Osteocyte (in vitro differentiated cells): ENCODE data around the gene B3GALNT1. TPM values are rescaled to one million over a fixed set of nuclear protein-coding genes. Genes with fewer than 3 reads are reported as not detected.

Experiments
- DNase-seq: peaks from one replicate; pipeline ENCODE4 v3.0.0; 2021; ENCODE audit warnings: mixed read lengths; ENCODE audit not compliant: unreplicated experiment; ENCODE audit errors: extremely low spot score
- H3K27ac Mint-ChIP-seq: one replicate; pipeline ENCODE4 v1.8.0; 2021; ENCODE audit warnings: mild to moderate bottlenecking, mixed read lengths; ENCODE audit not compliant: unreplicated experiment
- H3K27me3 Mint-ChIP-seq: one replicate; pipeline ENCODE4 v1.8.0; 2021; ENCODE audit warnings: mixed read lengths; ENCODE audit not compliant: unreplicated experiment
- H3K36me3 Mint-ChIP-seq: one replicate; pipeline ENCODE4 v1.8.0; 2021; ENCODE audit warnings: mixed read lengths; ENCODE audit not compliant: unreplicated experiment
- H3K4me1 Mint-ChIP-seq: one replicate; pipeline ENCODE4 v1.8.0; 2021; ENCODE audit warnings: mixed read lengths; ENCODE audit not compliant: unreplicated experiment
- H3K4me3 Mint-ChIP-seq: one replicate; pipeline ENCODE4 v1.8.0; 2021; ENCODE audit warnings: mild to moderate bottlenecking, moderate library complexity, mixed read lengths; ENCODE audit not compliant: unreplicated experiment
- H3K9me3 Mint-ChIP-seq: one replicate; pipeline ENCODE4 v1.8.0; 2021; ENCODE audit warnings: mixed read lengths; ENCODE audit not compliant: unreplicated experiment
- total RNA-seq: library from RNA; stranded (reverse); gene quantifications from 2 replicates; pipeline ENCODE4 v1.2.1, GENCODE V29; 2021
- TF ChIP-seq, protein P1 (sequence below): fragments of 200-600 bp; sonication (generic); IDR thresholded peaks from 2 replicates; pipeline ENCODE4 v1.5.0; 2021; ENCODE audit warnings: antibody characterized with exemption, mild to moderate bottlenecking, moderate library complexity

The B3GALNT1 gene
- total RNA-seq, 1 donor from 2014 or later = 15.0 TPM

DNA sequence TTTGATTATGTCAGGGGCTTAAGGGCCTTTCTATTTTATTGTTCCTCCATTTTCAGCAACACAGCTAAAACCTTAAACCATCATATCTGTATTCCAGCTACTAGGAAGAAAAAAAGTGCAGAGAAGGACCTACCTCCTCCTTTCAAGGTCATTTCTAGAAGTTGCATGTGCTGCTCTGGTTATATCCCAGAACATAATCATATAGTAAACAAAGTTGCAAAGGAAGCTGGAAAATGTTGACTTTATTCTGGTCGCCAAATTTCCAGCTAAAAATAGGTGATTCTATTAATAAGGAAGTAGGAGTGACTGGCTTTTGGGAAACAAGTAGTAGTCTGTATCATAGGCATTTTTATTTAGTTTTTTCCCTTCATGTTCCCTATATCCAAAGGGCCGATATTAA is 21.3 kb upstream of the B3GALNT1 start:
- TF ChIP-seq, protein P1, sequence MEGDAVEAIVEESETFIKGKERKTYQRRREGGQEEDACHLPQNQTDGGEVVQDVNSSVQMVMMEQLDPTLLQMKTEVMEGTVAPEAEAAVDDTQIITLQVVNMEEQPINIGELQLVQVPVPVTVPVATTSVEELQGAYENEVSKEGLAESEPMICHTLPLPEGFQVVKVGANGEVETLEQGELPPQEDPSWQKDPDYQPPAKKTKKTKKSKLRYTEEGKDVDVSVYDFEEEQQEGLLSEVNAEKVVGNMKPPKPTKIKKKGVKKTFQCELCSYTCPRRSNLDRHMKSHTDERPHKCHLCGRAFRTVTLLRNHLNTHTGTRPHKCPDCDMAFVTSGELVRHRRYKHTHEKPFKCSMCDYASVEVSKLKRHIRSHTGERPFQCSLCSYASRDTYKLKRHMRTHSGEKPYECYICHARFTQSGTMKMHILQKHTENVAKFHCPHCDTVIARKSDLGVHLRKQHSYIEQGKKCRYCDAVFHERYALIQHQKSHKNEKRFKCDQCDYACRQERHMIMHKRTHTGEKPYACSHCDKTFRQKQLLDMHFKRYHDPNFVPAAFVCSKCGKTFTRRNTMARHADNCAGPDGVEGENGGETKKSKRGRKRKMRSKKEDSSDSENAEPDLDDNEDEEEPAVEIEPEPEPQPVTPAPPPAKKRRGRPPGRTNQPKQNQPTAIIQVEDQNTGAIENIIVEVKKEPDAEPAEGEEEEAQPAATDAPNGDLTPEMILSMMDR = no peak
- Mint-ChIP-seq H3K4me3 (no peak overlapping the region), H3K4me1 (no peaks in the 10 kb centered on the region), H3K36me3 (no peaks in the 10 kb centered on the region), H3K27me3 (no peaks in the 10 kb centered on the region), H3K9me3 (peaks cover 38% of the 10 kb centered on the region), H3K27ac (no peak overlapping the region)
- DNase-seq = no peak

DNA sequence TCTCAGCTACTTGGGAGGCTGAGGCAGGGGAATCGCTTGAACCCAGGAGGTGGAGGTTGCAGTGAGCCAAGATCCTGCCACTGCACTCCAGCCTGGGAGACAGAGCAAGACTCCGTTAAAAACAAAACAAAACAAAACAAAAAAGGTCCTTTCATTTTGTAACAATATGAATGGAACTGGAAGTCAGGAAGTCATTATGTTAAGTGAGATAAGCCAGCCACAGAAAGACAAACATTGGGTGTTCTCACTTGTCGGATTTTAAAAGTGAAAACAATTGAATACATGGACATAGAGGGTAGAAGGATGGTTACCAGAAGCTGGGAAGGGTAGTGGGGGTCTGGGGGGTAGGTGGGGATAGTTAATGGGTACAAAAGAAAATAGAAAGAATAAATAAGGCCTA is 12.5 kb upstream of the B3GALNT1 start:
- Mint-ChIP-seq H3K4me3 (no peak overlapping the region), H3K4me1 (no peaks in the 10 kb centered on the region), H3K27ac (no peak overlapping the region), H3K27me3 (no peaks in the 10 kb centered on the region), H3K9me3 (peaks cover 65% of the 10 kb centered on the region), H3K36me3 (peaks cover 4% of the 10 kb centered on the region)
- TF ChIP-seq, protein P1 = no peak
- no peak for DNase-seq

DNA sequence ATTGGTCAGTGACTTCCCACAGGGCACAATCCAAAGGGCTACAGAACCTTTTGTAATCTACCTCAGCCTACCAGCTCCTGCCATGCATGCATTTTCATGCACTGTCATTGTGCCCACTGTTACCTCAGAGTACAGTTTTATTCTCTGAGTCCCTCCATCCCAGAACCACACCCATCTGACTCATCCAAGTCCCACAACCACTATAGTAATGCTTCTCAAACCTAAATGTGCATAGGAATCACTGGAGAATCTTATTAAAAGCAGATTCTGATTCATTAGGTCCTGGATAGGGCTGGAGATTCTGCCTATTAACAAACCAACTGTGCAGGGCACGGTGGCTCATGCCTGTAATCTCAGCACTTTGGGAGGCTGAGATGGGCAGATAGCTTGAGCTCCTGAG is 3.7 kb upstream of the B3GALNT1 start:
- Mint-ChIP-seq H3K27me3 (no peaks in the 10 kb centered on the region), H3K9me3 (no peaks in the 10 kb centered on the region), H3K27ac (no peak overlapping the region), H3K4me1 (peaks cover 9% of the 10 kb centered on the region), H3K4me3 (no peak overlapping the region), H3K36me3 (peaks cover 7% of the 10 kb centered on the region)
- no peak for DNase-seq
- TF ChIP-seq, protein P1 = no peak

DNA sequence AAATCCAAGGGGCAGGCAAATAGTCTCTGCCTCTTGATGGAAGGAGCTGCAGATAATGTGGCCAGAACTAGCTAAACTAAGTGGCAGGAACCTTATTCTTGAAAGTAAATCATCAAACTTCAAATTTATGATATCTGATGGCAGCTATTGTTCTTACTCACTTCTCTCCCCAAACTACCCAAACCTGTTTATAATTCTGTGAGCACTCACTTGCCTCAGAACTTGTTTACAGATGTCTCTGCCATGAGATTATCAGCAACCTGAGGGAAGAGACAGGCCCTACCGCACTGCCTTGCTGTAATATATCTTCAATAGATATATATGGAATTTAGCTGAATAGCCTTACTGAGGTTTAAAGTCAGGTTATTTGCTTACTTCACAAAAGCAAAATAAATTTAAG is 2.2 kb upstream of the B3GALNT1 start:
- peaks cover 9% of the 10 kb centered on the region for H3K36me3 Mint-ChIP-seq
- H3K4me1 Mint-ChIP-seq = peaks cover 9% of the 10 kb centered on the region
- TF ChIP-seq, protein P1 = no peak
- no peaks in the 10 kb centered on the region for H3K27me3 Mint-ChIP-seq
- no peak overlapping the region for H3K4me3 Mint-ChIP-seq
- no peak overlapping the region for H3K27ac Mint-ChIP-seq
- no peaks in the 10 kb centered on the region for H3K9me3 Mint-ChIP-seq
- DNase-seq = no peak

DNA sequence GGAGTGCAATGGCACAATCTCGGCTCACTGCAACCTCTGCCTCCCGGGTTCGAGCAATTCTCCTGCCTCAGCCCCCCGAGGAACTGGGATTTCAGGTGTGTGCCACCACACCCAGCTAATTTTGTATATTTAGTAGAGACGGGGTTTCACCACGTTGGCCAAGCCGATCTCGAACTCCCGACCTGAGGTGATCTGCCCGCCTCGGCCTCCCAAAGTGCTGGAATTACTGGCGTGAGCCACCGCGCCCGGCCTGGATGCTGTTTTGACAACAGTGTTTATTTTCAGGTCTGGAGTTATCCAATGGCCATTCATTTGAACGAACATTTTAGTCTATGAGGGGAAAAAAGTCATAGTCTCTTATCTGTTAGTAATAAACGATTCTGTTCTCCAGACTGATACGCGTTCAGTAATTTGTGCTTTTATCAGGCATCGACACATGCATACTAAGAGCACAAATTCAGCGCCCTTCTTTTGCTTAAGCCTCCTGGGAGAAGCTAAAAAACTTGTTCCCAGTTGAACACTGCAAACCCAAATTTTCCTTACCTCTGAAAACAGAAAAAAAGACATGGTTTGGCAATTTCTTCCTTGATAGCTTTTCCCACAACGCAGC is 1.3 kb downstream of the B3GALNT1 start:
- H3K36me3 Mint-ChIP-seq = peaks cover 20% of the 10 kb centered on the region
- H3K9me3 Mint-ChIP-seq = no peaks in the 10 kb centered on the region
- TF ChIP-seq, protein P1 = no peak
- no peak for DNase-seq
- H3K4me1 Mint-ChIP-seq = peaks cover 9% of the 10 kb centered on the region
- H3K27ac Mint-ChIP-seq = no peak overlapping the region
- no peaks in the 10 kb centered on the region for H3K27me3 Mint-ChIP-seq
- peak overlapping the region; percentile 82 for H3K4me3 Mint-ChIP-seq
